T-helper 2 cell treated with Interferon-gamma antibody and Interleukin-4, amounts not matched to agents 100 ng/mL and 5 ng/mL, for 36 hours (primary cell): Measurements from ENCODE around the gene FAXDC2. TPM values are rescaled to one million over a fixed set of nuclear protein-coding genes. Genes with fewer than 3 reads are reported as not detected.

Experiments
- intact Hi-C: fragments of 100-400 bp; cut with micrococcal nuclease; formaldehyde crosslinking; loops from one replicate; pipeline ENCODE4 v1.15.1; 2023
- total RNA-seq: library from RNA; stranded (reverse); gene quantifications from 2 replicates; pipeline ENCODE4 v1.2.3, GENCODE V29; 2022

FAXDC2 gene
- total RNA-seq, 1 donor from 2014 or later = 0.14 TPM

DNA sequence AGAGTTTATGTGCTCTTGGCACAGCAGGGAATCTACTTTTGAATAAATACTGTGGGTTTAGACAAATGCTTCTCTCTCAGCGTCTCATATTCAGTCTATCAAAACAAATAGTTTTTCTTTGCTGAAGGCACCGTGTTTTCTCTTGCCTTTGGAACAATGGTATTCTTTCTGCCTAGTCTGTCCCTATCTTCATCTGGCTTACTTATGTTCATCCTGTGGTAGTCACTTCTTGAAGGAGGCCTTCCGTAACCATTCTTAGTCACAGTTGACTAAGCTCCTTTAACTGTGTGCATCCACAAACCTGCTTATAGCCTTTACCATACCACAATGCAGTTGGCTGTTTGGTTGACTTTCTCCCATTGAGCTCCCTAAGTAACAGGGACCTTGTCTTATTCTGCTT lies 49.3 kb downstream of the FAXDC2 start:
- intact Hi-C loops = no loop called here

GRCh38 chr5:154800582-154800981 lies 49.8 kb downstream of the FAXDC2 start:
- intact Hi-C loops = no loop called here

DNA sequence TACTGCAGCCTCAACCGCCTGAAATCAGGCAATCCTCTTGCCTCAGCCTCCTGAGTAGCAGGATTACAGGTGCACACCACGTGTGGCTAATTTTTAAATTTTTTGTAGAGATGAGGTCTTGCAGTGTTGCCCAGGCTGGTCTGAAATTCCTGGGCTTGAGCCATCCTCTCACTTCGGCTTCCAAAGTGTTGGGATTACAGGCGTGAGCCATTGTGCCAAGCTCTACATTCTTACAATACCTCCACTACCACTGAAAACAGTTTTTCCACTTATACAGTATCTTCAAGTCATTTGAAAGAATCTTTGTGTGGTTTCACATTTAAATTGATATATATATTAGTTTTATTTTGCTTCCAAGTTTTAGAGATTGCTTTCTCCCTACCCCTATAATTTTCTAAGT lies 52.6 kb downstream of the FAXDC2 start:
- intact Hi-C loops = no loop called here

GRCh38 chr5:154795235-154795596 lies 55.2 kb downstream of the FAXDC2 start:
- intact Hi-C loops = no loop called here

DNA sequence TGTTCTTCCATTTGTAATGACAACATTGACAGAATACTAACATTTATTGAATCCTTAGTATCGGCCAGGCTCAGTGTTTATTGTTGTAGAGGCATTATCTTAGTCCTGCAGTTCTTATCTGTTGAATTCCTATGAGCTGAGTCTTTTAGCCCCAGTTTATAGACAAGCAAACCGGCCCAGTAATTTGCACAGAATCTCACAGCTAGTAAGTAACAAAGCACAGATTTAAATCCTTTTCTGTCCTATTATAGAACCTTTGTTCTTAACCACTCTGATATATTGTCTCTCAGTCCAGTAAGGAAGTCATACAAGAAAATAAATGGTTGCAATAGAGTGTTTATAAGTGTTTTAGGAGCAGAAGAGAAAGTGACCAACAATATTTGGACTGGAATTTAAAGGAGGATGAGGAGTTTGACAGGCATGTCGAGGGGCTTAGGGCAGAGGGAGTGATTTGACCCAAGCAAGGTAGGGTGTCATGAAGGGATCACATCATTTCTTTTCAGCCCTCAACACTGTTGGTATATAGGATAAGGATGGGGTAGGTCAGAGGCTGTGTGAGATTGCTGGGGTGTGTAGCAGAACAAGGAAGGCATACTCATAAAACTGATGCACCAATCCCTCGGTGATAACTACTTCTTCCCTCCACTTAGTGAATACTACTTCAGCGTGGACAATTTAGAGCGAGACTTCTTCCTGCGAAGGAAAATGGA lies 55.7 kb downstream of the FAXDC2 start:
- intact Hi-C loops = no loop called here

GRCh38 chr5:154793599-154794524 lies 56.5 kb downstream of the FAXDC2 start:
- intact Hi-C loops = no loop called here

- intact Hi-C loops = no loop called here
Measured at GRCh38 chr5:154791535-154791934, 58.9 kb downstream of the FAXDC2 start.

DNA sequence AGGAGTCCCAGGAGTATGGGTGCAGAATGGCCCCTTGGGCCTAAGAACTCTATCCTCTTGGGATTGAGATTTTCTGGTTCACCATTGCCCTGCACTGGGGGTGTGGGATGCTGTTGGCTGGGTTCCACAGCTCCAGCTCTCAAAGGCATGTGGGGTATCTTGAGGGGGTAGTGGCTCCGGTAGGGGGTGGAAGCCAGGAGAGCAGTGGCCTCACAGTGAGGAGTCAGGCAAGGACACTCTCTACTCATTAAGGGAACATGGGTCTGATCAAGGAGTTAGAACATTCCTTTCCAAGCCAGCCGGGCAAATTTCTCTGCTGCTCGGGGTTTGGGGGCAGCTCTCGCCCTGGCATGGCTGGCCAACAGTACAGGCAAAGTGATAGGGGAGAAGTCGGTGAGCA lies 62.2 kb downstream of the FAXDC2 start:
- intact Hi-C loops = no loop called here

- intact Hi-C loops = no loop called here
Measured at GRCh38 chr5:154786414-154786813, 64.0 kb downstream of the FAXDC2 start.

DNA sequence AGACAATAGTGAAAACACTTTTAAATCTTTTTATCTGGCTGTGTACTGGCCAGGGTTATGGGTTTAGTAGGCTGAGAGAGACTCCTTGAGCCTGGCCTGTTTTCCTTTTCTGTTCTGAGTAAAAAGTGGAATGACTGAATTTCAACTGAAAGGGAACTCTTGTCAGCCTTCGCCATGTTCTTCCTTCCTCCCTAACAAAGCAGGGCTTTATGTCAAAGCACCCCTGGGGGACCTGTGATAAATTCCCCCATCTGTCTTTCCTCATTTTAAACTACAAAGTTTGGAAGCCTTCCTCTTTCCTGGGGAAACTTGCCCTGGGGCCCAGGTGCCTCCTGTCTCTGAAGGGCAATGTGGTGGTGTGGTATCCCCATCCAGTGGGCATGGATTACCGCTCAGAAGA lies 65.5 kb downstream of the FAXDC2 start:
- intact Hi-C loops = no loop called here

- intact Hi-C loops = no loop called here
Measured at GRCh38 chr5:154783774-154784460, 66.5 kb downstream of the FAXDC2 start.

GRCh38 chr5:154782812-154783592 lies 67.4 kb downstream of the FAXDC2 start:
- intact Hi-C loops = no loop called here

DNA sequence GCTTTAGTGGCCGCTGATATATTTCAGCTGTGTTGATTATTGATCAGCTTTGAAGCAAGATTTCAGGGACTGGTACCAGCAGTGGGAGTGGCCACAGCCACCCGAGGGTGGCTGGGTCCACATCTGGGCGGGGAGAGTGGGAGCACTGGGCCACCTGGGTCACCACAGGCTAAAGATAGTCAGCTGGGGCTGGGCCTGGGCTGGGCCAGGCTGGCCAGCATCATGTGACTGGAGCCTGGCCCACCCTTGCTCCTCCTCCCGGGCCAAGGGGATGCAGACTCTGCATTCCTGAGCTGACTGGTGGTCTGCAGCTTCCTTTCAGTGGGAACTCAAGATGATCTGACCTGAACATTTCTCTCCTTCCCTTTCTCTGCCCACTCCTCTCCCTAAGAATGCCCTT lies 68.1 kb downstream of the FAXDC2 start:
- intact Hi-C loops = no loop called here

GRCh38 chr5:154780128-154780527 lies 70.3 kb downstream of the FAXDC2 start:
- intact Hi-C loops = no loop called here

DNA sequence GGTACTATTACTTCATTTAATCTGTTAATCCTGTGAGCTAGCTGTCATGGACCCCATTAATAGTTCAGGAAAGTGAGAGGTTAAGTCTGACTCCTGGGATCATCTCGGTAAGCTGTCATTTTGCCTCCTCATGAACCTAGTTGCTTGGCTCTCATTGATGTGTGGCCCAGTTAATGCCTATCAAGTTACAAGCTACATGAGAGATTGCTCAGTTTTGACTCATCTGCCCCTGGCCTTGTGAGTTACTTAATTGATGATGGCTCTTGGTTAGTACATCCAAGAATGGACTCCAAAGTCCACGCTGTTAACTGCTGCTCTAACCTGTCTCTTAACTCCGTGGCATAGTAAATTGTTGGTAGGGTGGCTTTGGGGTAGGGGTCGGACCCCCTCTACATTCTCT lies 71.3 kb downstream of the FAXDC2 start:
- intact Hi-C loops = no loop called here

GRCh38 chr5:154778534-154778933 lies 71.9 kb downstream of the FAXDC2 start:
- intact Hi-C loops = no loop called here

GRCh38 chr5:154776167-154776566 lies 74.2 kb downstream of the FAXDC2 start:
- intact Hi-C loops = no loop called here

GRCh38 chr5:154773326-154773725 lies 77.1 kb downstream of the FAXDC2 start:
- intact Hi-C loops = no loop called here

DNA sequence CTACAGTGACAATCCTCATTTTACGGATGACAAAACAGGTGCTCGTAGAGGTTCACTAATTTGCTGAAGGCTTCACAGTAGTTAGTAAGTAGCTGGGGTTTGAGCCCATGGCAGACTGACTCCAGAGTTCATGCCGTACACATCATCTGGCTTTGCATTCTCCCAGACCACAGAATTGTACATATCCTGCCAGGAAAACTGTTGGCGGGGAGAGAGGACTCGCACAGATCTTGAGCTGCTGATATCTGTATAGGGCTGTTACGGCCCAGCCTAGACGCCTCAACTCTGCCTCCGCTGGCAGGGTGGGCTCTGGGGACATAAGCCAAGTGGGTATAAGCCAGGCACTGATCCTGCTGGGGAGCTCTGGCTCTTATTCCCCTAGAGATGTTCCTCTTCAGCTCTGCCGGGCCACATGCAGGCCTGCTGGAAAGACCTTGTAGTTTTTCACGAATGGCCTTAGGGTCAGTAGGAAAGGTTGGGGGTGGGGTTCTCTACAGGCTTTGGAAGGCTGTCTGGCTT lies 79.0 kb downstream of the FAXDC2 start:
- intact Hi-C loops = no loop called here

GRCh38 chr5:154770111-154770510 lies 80.3 kb downstream of the FAXDC2 start:
- intact Hi-C loops = no loop called here
